D721Med (cell line): ENCODE measurements around the gene PRR5L.

Source experiments
- DNase-seq: peaks from one replicate; pipeline ENCODE4 v3.0.0; 2011; ENCODE audit warnings: low spot score; ENCODE audit not compliant: insufficient read length
- FAIRE-seq: peaks from 2 replicates; lab custom pipeline; 2011; peaks lifted over from hg19 to GRCh38; lab: Jason Lieb, UNC
- TF ChIP-seq, protein P1 (sequence below): IDR thresholded peaks from 2 replicates; pipeline ENCODE4 v1.5.1; 2012; ENCODE audit warnings: mild to moderate bottlenecking, control low read depth; ENCODE audit not compliant: insufficient read depth; ENCODE audit errors: missing control alignments

PRR5L gene

GRCh38 chr11:36339888-36340287, 43.8 kb downstream of the PRR5L start:
- no peak for FAIRE-seq
- no peak for DNase-seq
- TF ChIP-seq, protein P1, sequence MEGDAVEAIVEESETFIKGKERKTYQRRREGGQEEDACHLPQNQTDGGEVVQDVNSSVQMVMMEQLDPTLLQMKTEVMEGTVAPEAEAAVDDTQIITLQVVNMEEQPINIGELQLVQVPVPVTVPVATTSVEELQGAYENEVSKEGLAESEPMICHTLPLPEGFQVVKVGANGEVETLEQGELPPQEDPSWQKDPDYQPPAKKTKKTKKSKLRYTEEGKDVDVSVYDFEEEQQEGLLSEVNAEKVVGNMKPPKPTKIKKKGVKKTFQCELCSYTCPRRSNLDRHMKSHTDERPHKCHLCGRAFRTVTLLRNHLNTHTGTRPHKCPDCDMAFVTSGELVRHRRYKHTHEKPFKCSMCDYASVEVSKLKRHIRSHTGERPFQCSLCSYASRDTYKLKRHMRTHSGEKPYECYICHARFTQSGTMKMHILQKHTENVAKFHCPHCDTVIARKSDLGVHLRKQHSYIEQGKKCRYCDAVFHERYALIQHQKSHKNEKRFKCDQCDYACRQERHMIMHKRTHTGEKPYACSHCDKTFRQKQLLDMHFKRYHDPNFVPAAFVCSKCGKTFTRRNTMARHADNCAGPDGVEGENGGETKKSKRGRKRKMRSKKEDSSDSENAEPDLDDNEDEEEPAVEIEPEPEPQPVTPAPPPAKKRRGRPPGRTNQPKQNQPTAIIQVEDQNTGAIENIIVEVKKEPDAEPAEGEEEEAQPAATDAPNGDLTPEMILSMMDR: no peak

DNA sequence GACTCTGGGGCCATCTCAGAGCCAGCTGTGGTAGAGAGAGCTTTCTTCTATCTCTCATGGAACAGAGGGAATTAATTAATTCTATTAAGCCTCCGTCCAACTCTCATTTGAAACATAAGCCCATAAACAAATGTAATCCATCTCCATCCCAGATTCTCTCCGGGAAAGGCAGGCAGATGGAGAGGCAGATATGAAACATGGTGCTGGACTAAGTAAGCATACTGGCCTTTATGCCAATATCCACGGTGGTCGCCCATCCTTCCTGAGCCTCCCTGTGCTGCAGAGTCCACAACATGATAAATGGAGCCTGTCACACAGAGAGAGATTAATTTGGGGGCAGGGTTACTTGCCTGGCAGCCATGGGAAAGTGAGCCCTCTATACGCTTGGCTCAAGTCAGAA, 44.8 kb downstream of the PRR5L start:
- DNase-seq: no peak
- peak; percentile 75 for FAIRE-seq
- TF ChIP-seq, protein P1: no peak

GRCh38 chr11:36341915-36342314, 45.8 kb downstream of the PRR5L start:
- TF ChIP-seq, protein P1: no peak
- DNase-seq (no peak), FAIRE-seq (no peak)

- TF ChIP-seq, protein P1: no peak
Observed at GRCh38 chr11:36342327-36342726, 46.2 kb downstream of the PRR5L start.

GRCh38 chr11:36343436-36343835, 47.3 kb downstream of the PRR5L start:
- TF ChIP-seq, protein P1: no peak
- DNase-seq (no peak), FAIRE-seq (no peak)

More at GRCh38 chr11:36342327-36342726, 46.2 kb downstream of the PRR5L start:
- FAIRE-seq (no peak), DNase-seq (no peak)

DNA sequence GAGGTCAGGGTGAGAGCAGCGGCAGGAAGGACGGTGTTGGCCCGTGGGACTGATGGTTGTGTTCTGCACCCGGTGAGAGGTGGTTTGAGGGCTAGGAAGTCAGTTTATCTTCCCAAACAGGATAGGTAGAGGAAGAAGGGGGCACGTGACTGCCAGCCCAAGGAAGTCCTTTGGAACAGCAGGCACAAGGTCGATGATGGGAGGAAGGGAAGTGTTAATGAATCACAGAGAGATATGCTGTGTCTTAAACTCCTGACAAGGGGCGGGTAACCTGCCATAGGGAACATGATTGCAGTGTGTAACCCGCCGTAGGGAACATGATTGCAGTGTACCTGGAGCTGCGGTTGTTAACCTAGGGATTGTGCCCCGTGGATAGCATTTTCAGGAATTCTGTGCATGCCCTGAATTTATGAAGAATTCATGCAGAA, 49.0 kb downstream of the PRR5L start:
- DNase-seq: no peak
- no peak for FAIRE-seq
- TF ChIP-seq, protein P1: no peak

GRCh38 chr11:36345535-36346141, 49.5 kb downstream of the PRR5L start:
- DNase-seq: no peak
- FAIRE-seq: no peak
- TF ChIP-seq, protein P1: no peak
